ENCODE results near the gene PRRT4.
A peak's percentile ranks its signal among the peaks of the same experiment; 100 is the strongest.

PRRT4 gene

GRCh38 chr7:128370491-128370890, 9.0 kb upstream of the PRRT4 start:
- DNase-seq = no peak

- DNase-seq = no peak
Measured at GRCh38 chr7:128366986-128367385, 5.5 kb upstream of the PRRT4 start.

DNA sequence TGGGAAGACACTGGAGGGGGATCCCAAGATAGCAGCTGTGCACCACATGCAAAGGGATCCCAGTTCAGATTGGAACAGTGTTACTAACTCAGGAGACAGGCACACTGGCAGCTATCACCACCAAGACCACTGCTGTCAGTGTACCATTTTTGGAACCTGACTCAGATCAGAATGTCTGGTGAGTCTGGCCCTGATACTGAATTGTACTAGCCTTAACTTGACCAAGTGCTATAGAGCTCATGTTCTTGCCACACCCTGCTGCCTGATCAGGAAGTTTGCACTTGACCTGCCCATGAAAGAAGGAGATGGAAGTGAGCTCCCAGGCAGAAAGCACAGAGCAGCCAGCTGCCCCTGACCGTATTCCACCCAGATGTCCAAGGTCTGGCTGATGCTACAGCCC, 4.8 kb upstream of the PRRT4 start:
- no peak for DNase-seq

DNA sequence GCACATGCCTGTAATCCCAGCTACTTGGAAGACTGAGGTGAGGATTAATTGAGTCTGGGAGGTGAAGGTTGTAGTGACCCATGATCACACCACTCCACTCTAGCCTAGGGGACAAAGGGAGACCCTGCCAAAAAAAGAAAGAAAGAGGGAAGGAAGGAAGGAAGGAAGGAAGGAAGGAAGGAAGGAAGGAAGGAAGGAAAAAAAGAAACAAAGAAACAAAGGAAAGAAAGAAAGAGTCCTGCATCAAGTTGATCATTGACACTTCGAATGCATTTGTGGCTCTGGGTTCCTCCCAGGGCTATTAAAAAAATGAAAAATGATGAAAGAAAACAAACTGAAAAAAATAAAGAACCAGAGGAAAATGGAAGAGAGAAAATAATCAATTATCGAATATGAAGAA, 3.9 kb upstream of the PRRT4 start:
- no peak for DNase-seq

- no peak for DNase-seq
Measured at GRCh38 chr7:128364166-128364870, 2.8 kb upstream of the PRRT4 start.

DNA sequence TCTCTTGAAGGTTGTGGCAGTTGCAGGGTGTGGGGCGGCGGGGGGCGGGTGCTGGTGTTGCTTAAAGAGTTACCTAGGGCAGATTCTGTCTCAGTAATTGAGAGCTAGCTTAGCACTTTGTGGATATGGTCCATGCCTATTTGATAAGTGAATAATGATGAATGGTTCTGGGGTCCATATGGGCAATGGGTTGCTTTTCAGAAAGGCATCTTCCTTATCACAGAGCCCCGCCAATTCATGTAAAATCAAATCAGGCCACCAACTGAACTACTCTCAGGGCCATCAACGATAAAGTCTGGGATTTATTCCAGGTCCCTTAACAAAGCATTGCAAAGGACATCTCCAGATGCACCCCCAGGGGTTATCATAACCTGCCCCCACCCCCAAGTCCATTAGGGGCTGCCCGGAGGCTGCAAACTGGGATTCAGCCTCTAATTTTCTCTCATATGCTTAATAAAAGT, 1.8 kb upstream of the PRRT4 start:
- DNase-seq = no peak

GRCh38 chr7:128362670-128363069, 1.2 kb upstream of the PRRT4 start:
- no peak for DNase-seq

DNA sequence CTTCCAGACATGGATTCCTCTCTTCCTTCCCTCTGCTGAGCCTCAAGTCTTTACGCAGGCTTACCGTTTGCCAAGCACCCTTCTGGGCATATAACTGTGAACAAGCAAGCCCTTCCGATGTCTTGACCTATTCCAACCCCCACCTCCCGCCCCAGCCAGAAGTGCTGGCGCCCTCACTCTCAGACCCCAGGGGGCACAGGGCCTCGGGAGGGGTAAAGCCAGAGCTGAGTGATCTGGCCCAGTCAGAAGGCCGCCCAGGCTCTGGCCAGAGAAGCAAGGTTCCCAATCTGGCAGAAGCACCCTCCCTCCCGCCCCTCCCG, 1.2 kb downstream of the PRRT4 start:
- DNase-seq = no peak

DNA sequence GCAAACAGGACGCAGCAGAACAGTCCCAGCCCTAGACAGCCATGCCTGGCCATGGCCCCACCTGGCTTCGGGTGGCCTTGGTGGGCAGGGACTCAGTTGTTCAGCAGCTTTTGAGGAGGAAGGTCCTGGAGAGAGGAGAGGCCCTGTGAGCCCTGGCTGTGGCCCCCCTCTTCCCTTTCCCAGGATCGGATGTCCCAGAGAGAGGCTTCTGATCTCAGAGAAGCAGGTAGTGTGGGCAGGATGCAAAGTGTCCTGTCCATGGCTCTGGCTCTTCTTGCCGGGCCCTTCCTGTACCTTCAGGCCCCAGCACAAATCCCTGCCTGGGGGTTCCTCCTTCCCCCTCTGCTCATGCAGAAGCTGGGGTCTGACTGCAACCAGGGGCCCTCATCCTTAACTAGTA, 1.6 kb downstream of the PRRT4 start:
- DNase-seq = no peak

DNA sequence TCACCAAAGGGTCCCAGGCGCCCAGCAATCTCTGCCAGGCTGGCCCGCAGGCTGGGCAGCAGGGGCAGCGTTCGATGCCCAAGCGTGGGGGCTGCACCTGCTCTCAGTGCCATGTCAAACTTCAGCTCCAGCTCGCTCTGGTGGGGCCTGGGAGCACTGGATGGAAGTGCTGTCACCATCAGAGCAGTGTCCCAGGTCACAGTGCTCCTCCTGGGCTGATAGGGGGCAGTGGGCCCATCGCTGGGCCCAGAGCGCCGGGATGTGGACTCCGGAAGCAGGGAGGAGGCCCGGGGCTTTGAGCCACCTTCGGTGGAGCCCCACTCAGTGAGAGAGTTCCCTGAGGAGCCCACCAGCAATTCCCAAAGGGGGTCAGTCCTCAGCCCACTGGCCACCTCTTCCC, 2.2 kb downstream of the PRRT4 start:
- no peak for DNase-seq

- DNase-seq = no peak
Measured at GRCh38 chr7:128358233-128358632, 3.3 kb downstream of the PRRT4 start.

DNA sequence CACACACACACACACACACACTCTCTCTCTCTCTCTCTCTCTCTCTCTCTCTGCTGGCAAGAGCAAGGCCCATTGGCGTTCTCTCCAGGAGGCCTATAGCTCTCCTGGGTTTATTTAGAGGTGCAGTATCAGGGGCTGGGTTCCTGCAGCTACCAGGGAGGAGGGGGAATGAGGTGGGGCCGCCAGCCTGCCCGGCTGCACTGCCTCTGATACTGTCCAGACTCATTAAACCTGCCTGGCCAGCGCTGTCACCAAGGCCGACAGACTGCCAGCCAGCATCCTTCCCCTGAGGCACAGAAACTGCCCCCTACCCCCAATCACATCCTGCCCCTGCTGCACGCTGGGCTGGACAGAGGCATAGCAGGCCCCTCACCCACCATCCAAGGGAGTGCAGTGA, 4.3 kb downstream of the PRRT4 start:
- DNase-seq = no peak

GRCh38 chr7:128356546-128357216, 4.8 kb downstream of the PRRT4 start:
- DNase-seq = no peak

- no peak for DNase-seq
Measured at GRCh38 chr7:128353610-128354009, 7.9 kb downstream of the PRRT4 start.

- no peak for DNase-seq
Measured at GRCh38 chr7:128353189-128353588, 8.3 kb downstream of the PRRT4 start.

DNA sequence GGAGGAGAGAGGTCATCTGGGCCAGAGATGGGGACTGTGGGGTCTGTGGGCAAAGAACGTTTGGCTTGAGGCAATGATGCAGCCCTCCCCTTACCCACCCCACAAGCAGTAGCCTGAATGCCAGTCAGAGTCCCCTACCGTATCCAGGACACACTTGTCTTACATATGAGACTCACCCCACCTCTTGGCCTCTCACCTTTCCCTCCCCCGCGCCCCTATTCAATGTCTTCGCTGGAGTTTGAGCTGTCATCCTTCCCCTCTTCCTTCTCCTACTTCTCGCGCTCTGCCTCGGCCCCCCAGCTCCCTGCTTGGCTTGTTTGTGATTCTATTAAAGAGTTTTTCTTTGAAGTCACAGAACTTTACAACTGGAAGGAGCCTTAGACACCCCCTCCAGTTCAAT, 8.9 kb downstream of the PRRT4 start:
- DNase-seq = no peak

DNA sequence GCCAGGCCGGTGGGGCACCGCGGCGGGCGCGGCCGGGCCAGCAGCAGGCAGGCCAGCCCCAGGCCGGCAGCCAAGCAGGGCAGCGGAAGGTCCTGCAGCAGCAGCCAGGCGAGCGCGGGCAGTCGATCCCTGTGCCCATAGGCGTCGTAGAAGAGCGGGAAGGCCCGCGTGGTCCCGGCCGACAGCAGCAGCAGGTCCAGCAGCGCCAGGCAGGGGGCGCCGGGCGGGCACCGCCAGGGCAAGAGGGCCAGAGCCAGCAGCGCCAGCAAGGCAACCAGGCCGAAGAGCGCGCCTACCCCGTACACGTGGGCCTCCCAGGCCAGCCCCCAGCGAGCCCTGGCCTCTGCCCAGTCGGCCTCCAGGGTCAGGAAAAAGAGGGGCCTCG, 9.3 kb downstream of the PRRT4 start:
- DNase-seq = no peak

GRCh38 chr7:128351296-128352152, 10.0 kb downstream of the PRRT4 start:
- DNase-seq = no peak

DNA sequence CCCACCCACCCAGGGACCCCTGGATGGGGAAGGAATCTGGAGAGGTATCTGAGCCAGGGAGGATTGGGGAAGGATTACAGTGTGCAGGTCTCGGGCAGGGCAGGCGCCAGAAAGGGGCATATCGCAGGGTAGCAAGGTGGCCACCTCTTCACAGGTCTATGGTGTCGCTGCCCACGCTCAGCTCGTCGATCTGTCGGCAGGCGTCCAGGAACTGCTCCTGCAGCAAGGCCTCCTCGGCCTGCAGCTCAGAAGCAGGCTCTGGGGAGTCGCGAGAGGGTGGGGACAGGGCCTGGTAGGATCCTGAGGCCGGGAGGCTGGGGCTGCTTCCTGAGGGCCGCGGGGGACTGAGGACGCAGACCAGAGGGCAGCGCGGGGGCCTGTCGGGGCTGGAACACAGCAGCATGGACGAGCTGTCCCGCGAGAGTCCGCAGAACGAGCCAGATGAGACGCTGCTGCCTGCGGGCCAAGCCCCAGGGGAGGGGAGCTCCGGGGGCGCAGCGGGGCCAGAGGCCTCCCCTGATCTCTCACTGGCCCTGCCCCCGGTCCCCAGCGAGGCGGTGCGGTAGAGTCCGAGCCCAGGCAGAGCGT, 10.7 kb downstream of the PRRT4 start:
- no peak for DNase-seq

- DNase-seq = no peak
Measured at GRCh38 chr7:128349466-128349825, 12.0 kb downstream of the PRRT4 start.

GRCh38 chr7:128347647-128348097, 13.8 kb downstream of the PRRT4 start:
- peak; percentile 24 for DNase-seq

- no peak for DNase-seq
Measured at GRCh38 chr7:128344431-128344774, 17.1 kb downstream of the PRRT4 start.

DNA sequence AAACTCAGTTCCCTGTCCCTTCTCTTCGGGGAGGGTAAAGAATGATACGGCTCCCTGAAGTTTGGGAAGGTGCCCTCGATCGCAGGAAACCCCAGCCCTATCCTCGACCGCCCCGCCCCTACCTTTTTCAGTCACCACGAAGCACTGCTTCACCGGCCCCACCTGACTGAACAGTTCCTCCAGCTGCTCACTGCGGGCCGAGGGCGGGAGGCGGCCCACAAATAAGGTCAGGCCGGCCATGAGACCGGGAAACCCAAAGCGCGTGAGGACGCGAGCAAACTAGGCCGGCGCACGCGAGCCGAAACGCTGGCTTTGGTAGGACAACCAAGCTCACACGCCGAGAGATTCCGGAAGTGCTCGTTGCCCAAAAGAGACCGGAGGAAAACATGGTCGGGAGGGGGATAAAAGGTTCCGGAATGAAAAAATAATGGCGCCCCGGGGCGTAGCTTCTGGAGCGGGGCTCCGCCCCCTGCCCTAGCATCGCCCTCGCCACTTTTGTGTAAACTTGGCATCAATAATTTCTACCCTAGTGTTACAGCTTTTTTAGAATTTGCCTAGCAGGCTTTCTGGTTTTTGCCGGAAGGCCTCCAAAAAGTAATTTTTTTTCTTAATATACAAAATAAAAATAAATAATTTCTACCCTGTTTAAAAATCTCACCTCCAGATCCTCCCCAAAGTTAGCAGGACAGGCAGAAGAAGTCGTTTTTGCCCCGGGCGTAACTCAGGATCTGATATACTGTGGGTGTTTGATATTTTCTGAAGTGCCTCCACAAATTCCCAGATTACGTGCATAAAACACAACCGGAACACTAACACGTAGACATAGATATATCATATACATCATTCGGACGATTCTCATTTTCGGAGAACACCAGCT, 17.7 kb downstream of the PRRT4 start, which contains the start of gene RBM28:
Gene RBM28, minus strand, starts transcription at position 355 of the 877 bp plus-strand sequence. Its CDS starts 115 bp downstream, at position 240.
- peak; percentile 86 for DNase-seq

Measured in NCI-H1436 (cell line).